ENCODE measurements around the gene ADCY6.
A peak's percentile ranks its signal among the peaks of the same experiment; 100 is the strongest.

The ADCY6 gene

DNA sequence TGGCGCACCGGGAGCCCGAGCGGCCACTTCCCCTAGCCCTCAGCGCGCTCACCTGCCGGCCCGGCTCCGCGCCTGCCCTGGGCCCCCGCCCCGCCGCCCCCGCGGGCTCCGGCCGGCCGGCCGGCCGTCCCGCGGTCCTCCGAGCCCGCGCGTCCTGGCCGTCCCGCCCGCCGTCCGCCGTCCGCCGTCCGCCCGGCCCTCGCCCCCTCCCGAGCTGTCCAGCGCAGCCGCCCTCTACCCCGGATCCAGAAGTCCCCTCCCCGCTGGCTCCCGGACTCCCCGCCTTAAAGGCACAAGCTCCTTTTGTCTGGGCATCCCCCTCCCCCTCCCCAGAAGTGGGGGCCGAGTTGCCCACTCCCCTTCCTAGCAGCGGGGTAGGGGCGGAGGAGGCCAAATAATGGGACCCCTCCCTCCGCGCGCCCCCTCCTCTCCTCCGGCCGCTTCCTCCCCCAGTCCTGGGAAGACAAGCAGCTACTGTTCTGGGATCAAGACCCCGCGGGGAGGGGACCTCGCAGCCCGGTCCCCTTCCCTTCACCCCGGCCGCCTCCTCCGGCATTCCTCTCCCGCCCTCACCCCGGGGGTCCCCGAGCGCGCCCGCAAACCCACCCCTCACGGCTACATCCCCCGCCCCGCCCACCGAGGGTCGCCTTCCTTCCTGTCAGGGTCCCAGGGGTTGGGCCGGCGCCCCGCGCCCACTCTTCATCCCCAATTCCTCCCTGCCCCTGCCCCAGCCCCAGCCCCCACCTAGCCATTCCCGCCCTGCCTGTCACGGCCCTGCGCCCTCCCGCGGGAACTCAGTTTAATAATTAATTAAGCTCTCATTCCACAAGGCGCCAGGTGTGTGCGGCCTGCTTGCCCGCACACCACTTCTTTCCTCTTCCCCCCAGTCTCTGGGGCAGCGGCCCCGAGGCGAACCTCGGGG is at the start of gene ADCY6:
TSS of gene ADCY6 (minus strand) at position 236 of the 922 bp plus-strand sequence. CDS start 5,655 bp downstream, outside the sequence.
- DNase-seq (ENCODE audit: low read depth in 1 of 2, low spot score in 1 of 2), result no peak

GRCh38 chr12:48838048-48838447 is 49.2 kb upstream of the ADCY6 start:
- no peak for DNase-seq (ENCODE audit: low read depth in 1 of 2, low spot score in 1 of 2)

GRCh38 chr12:48832321-48833060 is 43.6 kb upstream of the ADCY6 start:
- no peak for DNase-seq (ENCODE audit: low read depth in 1 of 2, low spot score in 1 of 2)

DNA sequence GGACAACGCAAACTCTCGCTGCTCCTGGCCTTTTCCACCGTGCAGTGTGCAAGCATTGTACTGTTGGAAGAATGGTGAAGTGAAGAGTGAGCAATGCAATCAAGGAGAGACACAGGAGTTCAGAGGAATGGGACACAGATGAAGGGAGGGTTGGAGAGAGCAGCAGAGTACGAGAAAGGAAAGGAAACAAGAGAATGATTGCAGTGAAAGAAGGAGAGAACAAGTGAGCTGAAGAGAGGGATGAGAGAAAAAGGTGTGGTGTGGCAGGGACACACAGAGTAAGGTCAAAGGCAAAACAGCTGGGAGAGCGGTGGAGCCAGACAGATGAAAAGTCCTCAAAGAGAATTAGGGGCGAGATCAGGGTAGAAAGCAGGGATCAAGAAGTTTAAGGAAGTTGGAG is 42.4 kb upstream of the ADCY6 start:
- DNase-seq (ENCODE audit: low read depth in 1 of 2, low spot score in 1 of 2), result no peak

GRCh38 chr12:48828841-48829575 is 40.1 kb upstream of the ADCY6 start:
- no peak for DNase-seq (ENCODE audit: low read depth in 1 of 2, low spot score in 1 of 2)

DNA sequence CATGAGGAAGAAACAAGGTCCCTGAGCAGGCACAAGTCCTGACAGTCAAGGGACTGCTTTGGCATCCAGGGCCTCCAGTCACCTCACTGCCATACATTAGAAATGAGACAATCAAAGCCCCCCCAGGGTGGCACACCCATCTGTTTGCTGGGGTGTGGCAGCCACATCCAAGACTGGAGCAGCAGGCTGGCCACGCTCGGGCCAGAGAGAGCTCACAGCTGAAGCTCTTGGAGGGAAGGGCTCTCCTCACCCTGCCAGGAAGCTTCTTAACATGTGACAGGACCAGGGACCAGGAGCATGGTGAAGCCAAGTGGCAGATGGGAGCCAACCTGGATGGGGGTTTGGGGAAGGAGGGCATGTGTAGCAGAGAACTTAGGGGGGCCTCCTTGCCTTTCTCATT is 39.4 kb upstream of the ADCY6 start:
- DNase-seq (ENCODE audit: low read depth in 1 of 2, low spot score in 1 of 2), result no peak

DNA sequence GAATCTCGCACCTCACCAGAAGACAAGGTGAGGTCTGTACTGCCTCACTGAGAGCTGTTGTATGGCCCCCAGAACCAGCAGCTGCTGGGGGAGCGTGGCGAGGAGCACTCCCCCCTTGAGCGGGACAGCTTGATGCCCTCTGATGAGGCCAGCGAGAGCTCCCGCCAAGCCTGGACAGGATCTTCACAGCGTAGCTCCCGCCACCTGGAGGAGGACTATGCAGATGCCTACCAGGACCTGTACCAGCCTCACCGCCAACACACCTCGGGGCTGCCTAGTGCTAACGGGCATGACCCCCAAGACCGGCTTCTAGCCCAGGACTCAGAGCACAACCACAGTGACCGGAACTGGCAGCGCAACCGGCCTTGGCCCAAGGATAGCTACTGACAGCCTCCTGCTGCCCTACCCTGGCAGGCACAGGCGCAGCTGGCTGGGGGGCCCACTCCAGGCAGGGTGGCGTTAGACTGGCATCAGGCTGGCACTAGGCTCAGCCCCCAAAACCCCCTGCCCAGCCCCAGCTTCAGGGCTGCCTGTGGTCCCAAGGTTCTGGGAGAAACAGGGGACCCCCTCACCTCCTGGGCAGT is 38.7 kb upstream of the ADCY6 start:
- DNase-seq (ENCODE audit: low read depth in 1 of 2, low spot score in 1 of 2), result no peak

GRCh38 chr12:48827026-48827425 is 38.1 kb upstream of the ADCY6 start:
- DNase-seq (ENCODE audit: low read depth in 1 of 2, low spot score in 1 of 2), result no peak

- DNase-seq (ENCODE audit: low read depth in 1 of 2, low spot score in 1 of 2), result no peak
Measured at GRCh38 chr12:48826209-48826855, 37.4 kb upstream of the ADCY6 start.

GRCh38 chr12:48824905-48825304 is 36.0 kb upstream of the ADCY6 start:
- DNase-seq (ENCODE audit: low read depth in 1 of 2, low spot score in 1 of 2), result no peak

DNA sequence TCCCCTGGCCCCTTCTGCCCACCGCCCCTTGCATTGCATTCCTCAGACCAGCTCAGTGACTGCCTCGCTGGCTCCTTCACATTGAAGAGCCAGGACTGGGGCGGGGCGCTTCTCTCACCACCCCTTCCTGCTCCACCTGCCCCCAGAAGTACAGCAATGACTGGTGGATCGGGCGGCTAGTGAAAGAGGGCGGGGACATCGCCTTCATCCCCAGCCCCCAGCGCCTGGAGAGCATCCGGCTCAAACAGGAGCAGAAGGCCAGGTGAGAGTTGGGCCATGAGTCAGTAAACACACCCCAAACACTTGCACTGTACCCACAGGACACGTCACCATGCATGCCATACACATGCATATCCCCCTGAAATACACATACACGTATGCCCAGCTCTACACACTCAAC is 35.2 kb upstream of the ADCY6 start:
- no peak for DNase-seq (ENCODE audit: low read depth in 1 of 2, low spot score in 1 of 2)

GRCh38 chr12:48823281-48823680 is 34.4 kb upstream of the ADCY6 start:
- no peak for DNase-seq (ENCODE audit: low read depth in 1 of 2, low spot score in 1 of 2)

GRCh38 chr12:48822711-48823110 is 33.8 kb upstream of the ADCY6 start:
- no peak for DNase-seq (ENCODE audit: low read depth in 1 of 2, low spot score in 1 of 2)

DNA sequence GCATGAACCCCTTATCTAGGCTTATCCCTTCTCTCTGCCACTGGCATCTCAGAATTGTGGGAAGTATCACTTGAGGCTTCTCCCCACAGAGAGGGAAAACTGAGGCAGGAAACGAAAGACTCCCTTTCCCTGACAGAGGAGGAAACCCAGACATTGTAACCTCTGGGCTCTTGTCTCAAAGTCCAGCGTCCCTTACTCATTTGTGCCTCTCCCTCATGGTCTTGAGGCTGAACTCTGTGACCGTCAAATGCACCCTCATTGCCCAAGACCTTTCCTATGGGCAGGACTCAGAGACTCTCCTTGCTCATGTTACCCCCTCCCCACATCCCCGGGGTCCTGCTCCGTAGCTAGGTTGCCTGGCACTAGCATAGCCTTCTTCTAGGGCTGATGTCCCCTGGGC is 33.2 kb upstream of the ADCY6 start:
- no peak for DNase-seq (ENCODE audit: low read depth in 1 of 2, low spot score in 1 of 2)

GRCh38 chr12:48819986-48820725 is 31.3 kb upstream of the ADCY6 start:
- DNase-seq (ENCODE audit: low read depth in 1 of 2, low spot score in 1 of 2), result no peak

- DNase-seq (ENCODE audit: low read depth in 1 of 2, low spot score in 1 of 2), result peak in 1 of 2 donors; percentile 8
Measured at GRCh38 chr12:48818831-48819590, 30.1 kb upstream of the ADCY6 start.

DNA sequence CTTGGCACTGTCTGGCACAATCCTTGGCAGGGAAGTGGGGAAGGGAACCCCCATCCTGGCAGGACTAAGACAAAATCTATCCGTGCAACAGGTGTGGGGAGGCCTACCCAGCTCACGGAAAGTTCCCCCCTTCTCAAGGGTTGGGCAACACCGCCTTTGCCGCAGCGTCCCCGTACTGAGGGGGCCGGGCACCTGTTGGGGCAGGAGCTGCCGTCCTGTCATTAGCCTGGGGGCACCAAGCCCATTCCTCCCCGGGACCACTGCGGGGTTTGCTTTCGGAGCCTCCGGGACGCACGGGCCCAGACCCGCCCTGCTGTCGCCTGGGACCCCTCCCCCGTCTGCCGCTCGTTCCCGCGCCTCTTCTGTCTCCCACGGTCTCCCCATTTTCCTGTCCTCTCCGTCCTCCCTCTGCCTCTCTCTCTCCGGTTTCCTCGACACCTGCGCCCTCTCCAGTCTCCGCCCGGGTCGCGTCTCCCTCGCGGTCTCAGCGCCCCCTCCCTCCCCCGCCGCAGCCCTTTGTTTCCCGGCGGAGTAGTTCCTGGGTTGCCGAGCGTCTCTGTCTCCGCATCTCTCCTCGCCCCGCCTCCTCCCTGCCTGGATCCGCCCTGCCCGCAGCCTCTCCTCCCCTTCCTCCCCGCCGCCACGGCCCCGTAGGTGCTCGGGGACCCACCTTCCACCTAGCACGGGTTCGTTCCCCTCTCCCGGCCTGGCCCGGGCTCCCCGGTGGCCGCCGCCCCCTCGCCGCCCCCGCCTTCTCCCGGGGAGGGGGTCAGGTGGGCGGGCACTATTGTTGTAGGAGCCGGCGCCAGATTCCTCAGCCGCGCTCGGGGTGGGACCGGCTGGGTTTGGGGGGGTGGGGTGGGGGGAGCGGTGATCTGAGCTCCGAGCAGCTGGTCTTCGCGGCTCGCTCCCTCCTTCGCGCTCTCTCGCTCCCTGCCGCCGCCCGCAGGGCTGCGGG is 29.3 kb upstream of the ADCY6 start, which contains the start of gene CACNB3:
TSS of gene CACNB3 (plus strand) at position 624 of the 958 bp plus-strand sequence. CDS start 434 bp downstream, outside the sequence.
- DNase-seq (ENCODE audit: low read depth in 1 of 2, low spot score in 1 of 2), result peak; percentile 46 to 67

All from stimulated activated CD4-positive, alpha-beta T cell treated with anti-CD3 and anti-CD28 coated beads, Interleukin-15, amount 100 ng/mL, for 1 hour (primary cell).